Skin epidermis (tissue), 12 donors: ENCODE measurements around the gene PBX3.
A peak's percentile ranks its signal among the peaks of the same experiment; 100 is the strongest.

Source experiments
- H3K27ac ChIP-seq, 21 experiments: fragments of 200-600 bp; sonication (generic) in 11 of 21; one replicate each; pipeline ENCODE4 v1.5.0; 2020; ENCODE audit warnings: mild to moderate bottlenecking in 3 of 21, inconsistent platforms in 2 of 21, moderate library complexity in 2 of 21
- H3K4me3 ChIP-seq, 7 experiments: fragments of 200-600 bp; sonication (generic) in 2 of 7; one replicate each; pipeline ENCODE4 v1.5.0; 2020; ENCODE audit warnings: inconsistent platforms in 2 of 7, mild to moderate bottlenecking in 2 of 7, moderate library complexity in 1 of 7

The PBX3 gene

DNA sequence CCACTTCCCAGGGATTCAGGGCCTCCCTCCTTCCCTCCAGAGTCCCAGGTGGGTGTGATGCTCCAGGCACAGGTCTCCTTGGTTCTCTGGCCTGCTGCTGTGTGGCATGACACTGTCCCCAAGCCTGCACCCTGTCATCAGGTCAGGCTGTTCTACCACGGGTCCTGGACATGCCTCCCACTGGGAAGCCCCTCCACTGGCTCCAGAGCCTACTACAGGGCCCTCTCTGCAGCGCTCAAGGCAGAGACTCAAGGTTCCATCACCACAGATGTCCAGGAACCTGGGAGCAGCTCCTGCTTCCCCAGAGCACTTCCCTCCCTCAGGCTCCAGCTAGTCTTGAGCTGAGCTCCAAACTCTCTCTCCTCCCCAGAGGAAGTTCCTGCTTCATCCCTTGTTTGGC lies 237.3 kb downstream of the PBX3 start:
- no peak overlapping the region for H3K4me3 ChIP-seq
- no peak overlapping the region for H3K27ac ChIP-seq

GRCh38 chr9:125985142-125985997 lies 238.2 kb downstream of the PBX3 start:
- peak overlapping the region in 1 of 21 experiments; percentile 3 for H3K27ac ChIP-seq
- H3K4me3 ChIP-seq: no peak overlapping the region

DNA sequence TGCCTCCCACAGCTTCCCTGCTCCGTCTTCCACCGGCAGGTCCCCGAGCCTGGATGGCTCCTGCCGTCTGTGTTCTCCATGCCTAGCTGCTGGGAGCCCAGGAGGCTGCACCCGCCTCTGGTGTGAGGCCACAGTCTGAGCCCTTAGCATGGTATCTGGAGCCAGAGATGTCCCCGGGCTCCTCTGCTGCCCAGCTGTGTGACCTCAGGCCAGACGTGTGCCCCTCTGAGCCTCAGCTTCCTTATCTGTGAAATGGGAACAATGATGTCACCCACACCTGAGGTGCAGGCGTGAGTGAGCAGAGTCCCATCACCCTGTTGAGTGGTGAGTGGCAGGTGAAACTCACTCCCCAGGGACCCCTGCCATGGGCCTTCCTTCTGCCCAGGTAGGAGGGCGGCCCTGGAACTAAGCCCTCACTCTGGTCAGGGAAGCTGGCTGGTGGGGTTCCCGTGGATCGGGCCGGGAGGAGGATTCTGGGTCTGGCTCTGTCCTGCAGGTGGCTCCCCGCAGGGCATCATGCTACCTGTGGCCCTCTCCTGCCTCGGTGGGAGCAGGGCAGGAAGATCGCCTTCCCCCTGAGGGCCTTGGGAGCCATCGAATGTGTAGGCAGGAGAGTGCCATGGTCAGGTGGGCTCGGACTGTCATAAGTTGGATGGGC lies 239.0 kb downstream of the PBX3 start:
- Histone ChIP-seq H3K27ac (no peak overlapping the region), H3K4me3 (no peak overlapping the region)

DNA sequence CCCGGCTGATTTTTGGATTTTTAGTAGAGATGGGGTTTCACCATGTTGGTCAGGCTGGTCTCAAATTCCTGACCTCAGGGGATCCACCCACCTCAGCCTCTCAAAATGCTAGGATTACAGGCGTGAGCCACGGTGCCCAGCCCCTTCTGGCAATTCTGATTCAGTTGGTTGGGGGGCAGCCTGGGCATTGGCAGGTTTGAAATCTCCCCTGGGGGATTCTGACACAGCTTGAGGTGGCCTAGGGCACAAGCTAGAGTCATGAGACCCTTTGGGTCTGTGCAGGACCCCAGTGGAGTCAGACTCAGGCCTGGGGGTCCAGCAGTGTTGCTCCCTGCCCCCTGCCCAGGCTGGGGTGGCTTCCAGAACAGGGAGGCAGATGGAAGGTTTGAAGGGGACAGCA lies 239.8 kb downstream of the PBX3 start:
- H3K4me3 ChIP-seq: no peak overlapping the region
- H3K27ac ChIP-seq: no peak overlapping the region

GRCh38 chr9:125987420-125987819 lies 240.2 kb downstream of the PBX3 start:
- Histone ChIP-seq H3K4me3 (no peak overlapping the region), H3K27ac (no peak overlapping the region)

DNA sequence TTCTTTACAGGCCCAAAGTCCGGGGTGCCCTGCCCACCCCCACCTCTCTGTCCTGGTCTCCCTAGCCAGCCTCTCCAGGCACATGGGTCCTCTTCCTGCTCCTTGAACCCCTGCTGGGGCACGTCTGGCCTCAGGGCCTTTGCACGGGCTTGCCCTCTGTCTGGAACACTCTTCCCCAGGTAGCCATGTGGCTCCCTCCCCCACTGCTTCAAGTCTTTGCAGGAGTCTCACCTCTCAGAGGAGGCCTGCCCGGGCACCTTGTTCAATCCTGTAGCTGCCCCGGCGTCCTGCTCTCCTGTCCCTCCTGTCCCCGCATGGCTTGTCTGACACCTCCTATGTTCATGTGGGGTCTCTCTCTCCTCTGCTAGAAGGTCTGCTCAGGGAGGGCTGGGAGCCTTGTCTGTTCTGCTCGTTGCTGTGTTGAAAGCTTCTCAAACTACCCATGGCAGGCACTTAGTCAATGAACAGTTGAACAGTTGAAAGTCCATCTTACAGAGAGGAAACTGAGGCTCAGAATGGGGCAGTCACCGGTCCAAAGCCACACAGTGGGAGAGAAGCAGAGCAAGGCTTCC lies 241.4 kb downstream of the PBX3 start:
- H3K4me3 ChIP-seq: no peak overlapping the region
- no peak overlapping the region for H3K27ac ChIP-seq

GRCh38 chr9:125989090-125989501 lies 241.9 kb downstream of the PBX3 start:
- Histone ChIP-seq H3K27ac (no peak overlapping the region), H3K4me3 (no peak overlapping the region)

DNA sequence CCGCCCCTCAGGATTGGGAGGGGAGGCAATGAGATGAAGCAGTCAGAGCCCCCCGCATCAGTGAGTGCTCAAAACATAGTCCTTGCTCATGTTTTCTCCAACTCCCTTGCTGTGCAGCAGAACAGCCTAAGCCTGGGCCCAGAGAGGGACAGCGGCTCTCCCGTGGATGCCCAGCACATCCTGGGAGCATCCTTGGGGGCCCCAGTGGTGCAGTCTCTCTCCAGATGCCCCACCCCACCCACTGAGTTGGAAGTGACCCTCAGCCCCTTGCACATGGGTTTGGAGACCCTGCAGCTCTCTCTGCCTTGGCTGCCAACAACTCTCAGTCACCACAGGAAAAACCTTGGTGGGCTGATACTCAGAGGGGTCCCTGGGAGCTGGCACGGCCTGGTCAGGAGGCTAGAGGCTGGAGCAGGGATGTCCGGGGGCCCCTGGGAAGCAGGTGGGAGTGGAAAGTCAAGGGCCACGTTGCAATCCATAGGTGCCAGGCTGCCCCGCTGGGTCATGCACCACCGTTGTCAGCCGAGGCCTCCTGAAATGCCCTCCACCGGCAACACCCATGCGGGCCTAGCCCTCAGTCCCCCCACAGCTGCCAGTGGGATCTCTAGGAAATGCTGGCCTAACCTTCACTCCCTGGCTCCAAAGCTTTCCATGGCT lies 242.5 kb downstream of the PBX3 start:
- H3K27ac ChIP-seq: no peak overlapping the region
- no peak overlapping the region for H3K4me3 ChIP-seq

GRCh38 chr9:125990186-125990792 lies 243.1 kb downstream of the PBX3 start:
- H3K27ac ChIP-seq: no peak overlapping the region
- H3K4me3 ChIP-seq: no peak overlapping the region

DNA sequence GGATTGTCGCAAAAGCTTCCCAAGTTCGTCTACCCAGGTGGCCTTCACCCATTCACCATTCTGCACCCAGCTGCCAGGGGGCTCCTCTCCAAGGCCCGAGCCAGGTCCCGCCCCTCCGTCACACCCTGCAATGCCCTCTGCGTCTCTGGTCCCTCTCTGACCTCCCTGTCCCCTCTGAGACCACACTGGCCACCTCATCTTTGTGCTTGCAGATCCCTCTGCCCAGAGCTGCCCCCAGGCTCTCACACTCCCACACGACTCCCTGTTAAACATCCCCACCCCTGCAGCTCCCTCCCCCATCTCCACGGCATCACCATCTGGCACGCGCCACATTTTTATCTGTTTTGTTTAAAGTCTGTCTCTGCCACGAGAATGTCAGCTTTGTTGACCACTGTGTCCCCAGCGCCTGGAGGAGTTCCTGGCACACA lies 243.6 kb downstream of the PBX3 start:
- H3K27ac ChIP-seq: no peak overlapping the region
- no peak overlapping the region for H3K4me3 ChIP-seq

DNA sequence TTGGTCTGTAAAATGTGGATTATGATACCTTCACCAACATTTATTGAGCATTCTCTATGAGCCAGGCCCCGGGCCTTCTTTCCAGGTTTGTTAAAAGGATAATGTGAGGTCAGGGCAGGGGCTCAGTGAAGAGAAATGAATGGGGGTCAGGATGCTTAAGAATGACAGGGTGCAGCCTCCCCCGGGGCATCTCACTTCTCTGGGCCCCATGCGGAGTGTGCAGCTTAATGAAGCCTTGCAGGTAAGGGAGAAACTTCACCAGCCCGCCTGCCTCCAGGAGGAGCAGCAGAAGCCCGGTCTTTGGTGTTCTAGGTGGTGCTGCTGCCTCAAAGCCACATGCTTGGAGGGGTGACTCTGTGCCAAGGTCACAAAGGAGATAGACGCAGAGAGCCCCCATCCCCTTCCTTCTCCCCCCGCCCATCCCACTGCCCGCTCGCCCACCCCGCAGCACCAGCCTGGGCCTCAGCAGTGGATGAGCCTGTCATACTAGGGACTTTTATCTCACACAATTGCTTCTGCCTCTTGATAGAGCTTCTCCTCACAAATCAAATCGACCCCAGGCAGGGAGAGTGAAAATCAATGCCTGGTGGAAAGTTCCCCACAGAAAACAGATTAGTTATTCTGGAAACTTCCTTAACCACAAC lies 244.8 kb downstream of the PBX3 start:
- no peak overlapping the region for H3K4me3 ChIP-seq
- no peak overlapping the region for H3K27ac ChIP-seq

GRCh38 chr9:125992557-125992956 lies 245.4 kb downstream of the PBX3 start:
- no peak overlapping the region for H3K4me3 ChIP-seq
- no peak overlapping the region for H3K27ac ChIP-seq

GRCh38 chr9:125993466-125993865 lies 246.3 kb downstream of the PBX3 start:
- Histone ChIP-seq H3K4me3 (no peak overlapping the region), H3K27ac (no peak overlapping the region)

GRCh38 chr9:125994066-125994943 lies 247.1 kb downstream of the PBX3 start:
- Histone ChIP-seq H3K4me3 (no peak overlapping the region), H3K27ac (no peak overlapping the region)

DNA sequence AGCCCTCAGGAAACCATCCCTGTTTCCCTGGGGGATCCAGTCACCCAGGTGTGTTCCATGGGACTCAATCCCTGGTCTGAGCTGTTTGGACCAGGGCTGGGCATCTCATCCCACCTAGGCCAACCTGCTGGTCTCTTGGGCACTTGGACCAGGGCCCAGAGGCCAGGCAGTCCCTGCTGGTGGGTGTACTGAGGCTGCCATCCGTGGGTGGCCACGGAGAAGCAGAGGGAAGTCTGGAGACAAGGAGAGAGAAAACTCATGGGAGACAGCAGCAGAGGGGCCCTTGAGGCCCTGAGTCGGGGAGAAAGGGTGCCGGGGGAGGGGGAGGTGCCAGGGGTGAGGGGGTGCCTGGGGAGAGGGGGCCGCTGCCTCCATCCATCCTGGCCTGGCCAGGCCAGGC lies 247.8 kb downstream of the PBX3 start:
- H3K27ac ChIP-seq: no peak overlapping the region
- no peak overlapping the region for H3K4me3 ChIP-seq

GRCh38 chr9:125995706-125996105 lies 248.5 kb downstream of the PBX3 start:
- Histone ChIP-seq H3K4me3 (no peak overlapping the region), H3K27ac (no peak overlapping the region)

- no peak overlapping the region for H3K27ac ChIP-seq
- no peak overlapping the region for H3K4me3 ChIP-seq
Observed at GRCh38 chr9:125996791-125997190, 249.6 kb downstream of the PBX3 start.

DNA sequence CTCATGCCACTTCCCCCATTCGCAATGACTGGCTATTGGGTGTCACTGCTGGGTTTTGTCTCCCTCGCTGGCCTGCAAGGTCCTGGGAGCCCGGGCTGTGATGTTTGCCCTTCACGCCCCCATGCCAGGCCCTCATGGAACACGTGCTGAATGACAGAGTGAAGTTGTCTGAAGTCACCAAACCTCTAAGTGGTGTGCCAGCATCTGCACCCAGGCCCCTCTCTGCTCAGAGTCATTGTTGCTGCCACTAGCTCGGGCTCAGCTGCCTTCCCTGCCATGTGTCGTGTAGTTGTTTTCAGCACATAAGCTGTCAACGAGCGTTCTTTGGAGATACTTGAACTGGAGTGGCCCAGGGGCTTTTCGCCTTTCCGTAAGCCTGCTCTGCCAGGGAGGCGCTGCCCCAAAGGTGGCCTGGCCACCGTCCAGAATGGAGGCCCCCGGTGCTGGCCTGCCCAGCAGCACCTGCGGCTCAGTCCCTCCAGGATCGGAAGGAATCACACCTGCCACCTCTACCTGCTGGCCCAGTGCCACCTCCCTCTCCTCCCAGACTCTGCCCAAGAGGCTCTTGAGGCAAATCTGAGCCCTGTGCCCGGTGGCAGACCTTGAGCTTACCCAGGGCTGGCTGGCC lies 250.1 kb downstream of the PBX3 start:
- Histone ChIP-seq H3K27ac (no peak overlapping the region), H3K4me3 (no peak overlapping the region)
